ENCODE data around the gene TRRAP.

DNA sequence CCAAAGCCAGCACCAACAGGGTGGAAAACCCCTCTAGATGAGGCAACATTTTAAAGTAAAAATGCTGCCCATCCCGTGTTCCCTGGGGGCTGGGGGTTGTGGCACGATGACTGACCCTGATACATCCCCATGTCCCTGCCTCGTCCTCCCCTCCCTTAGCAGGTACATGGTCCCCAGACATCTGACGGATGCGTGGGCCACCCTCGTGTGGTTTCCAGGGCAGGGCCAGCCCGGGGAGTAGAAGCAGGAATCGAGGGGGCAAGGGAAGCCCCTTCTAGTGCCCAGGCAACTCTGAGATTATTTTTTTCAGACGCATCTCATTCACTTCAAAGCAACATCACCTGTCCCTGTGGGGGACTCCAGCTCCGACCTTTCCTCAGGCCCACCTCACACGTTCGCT is 12.0 kb upstream of the TRRAP start:
- no peak for TF ChIP-seq POLR2AphosphoS5 (IDR thresholded peaks at IDR 0.05; ENCODE audit: insufficient read depth in 1 of 2, low read depth in 1 of 2)
- TF ChIP-seq, protein P1, sequence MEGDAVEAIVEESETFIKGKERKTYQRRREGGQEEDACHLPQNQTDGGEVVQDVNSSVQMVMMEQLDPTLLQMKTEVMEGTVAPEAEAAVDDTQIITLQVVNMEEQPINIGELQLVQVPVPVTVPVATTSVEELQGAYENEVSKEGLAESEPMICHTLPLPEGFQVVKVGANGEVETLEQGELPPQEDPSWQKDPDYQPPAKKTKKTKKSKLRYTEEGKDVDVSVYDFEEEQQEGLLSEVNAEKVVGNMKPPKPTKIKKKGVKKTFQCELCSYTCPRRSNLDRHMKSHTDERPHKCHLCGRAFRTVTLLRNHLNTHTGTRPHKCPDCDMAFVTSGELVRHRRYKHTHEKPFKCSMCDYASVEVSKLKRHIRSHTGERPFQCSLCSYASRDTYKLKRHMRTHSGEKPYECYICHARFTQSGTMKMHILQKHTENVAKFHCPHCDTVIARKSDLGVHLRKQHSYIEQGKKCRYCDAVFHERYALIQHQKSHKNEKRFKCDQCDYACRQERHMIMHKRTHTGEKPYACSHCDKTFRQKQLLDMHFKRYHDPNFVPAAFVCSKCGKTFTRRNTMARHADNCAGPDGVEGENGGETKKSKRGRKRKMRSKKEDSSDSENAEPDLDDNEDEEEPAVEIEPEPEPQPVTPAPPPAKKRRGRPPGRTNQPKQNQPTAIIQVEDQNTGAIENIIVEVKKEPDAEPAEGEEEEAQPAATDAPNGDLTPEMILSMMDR (IDR thresholded peaks at IDR 0.05) = no peak

All from vagina (tissue), 2 donors.